Hepatocyte (in vitro differentiated cells): Measurements from ENCODE around the gene OR10H2. TPM values are rescaled to one million over a fixed set of nuclear protein-coding genes. Genes with fewer than 3 reads are reported as not detected.
"Not testable (repeated sequence)": the region's sequence is repeated elsewhere in the genome, so short reads cannot be mapped to it uniquely, and the experiment has no call there.

Experiments used
- DNase-seq: peaks from one replicate; pipeline ENCODE4 v3.0.0-alpha.2; 2016; ENCODE audit warnings: low spot score
- H2AFZ ChIP-seq: fragments of 200-600 bp; sonication (generic); 2 replicates; pipeline ENCODE4 v1.6.0; 2016; ENCODE audit warnings: antibody characterized with exemption, mild to moderate bottlenecking
- H3K27ac ChIP-seq: fragments of 200-600 bp; sonication (generic); 2 replicates; pipeline ENCODE4 v1.5.1; 2016; ENCODE audit warnings: mild to moderate bottlenecking
- H3K27me3 ChIP-seq: fragments of 200-600 bp; sonication (generic); 2 replicates; pipeline ENCODE4 v1.6.1; 2016
- H3K36me3 ChIP-seq: fragments of 200-600 bp; sonication (generic); replicated peaks from 2 replicates; pipeline ENCODE4 v1.5.1; 2016; ENCODE audit warnings: low read depth; ENCODE audit not compliant: insufficient read depth
- H3K4me1 ChIP-seq: fragments of 200-600 bp; sonication (generic); 2 replicates; pipeline ENCODE4 v1.5.1; 2016; ENCODE audit warnings: mild to moderate bottlenecking, moderate library complexity; ENCODE audit not compliant: insufficient read depth
- H3K4me2 ChIP-seq: fragments of 200-600 bp; sonication (generic); 2 replicates; pipeline ENCODE4 v1.6.0; 2016
- H3K4me3 ChIP-seq: fragments of 200-600 bp; sonication (generic); 2 replicates; pipeline ENCODE4 v1.5.1; 2016; ENCODE audit warnings: mild to moderate bottlenecking
- H3K79me2 ChIP-seq: fragments of 200-600 bp; sonication (generic); 2 replicates; pipeline ENCODE4 v1.6.0; 2017; ENCODE audit warnings: mild to moderate bottlenecking
- H3K9me2 ChIP-seq: fragments of 200-600 bp; sonication (generic); replicated peaks from 2 replicates; pipeline ENCODE4 v1.6.0; 2017; ENCODE audit warnings: mild to moderate bottlenecking; ENCODE audit not compliant: insufficient read depth
- H3K9me3 ChIP-seq: fragments of 200-600 bp; sonication (generic); 2 replicates; pipeline ENCODE4 v1.5.1; 2016; ENCODE audit warnings: low read depth, mild to moderate bottlenecking
- H4K20me1 ChIP-seq: fragments of 200-600 bp; sonication (generic); 2 replicates; pipeline ENCODE4 v1.6.0; 2016; ENCODE audit warnings: mild to moderate bottlenecking; ENCODE audit not compliant: insufficient read depth, poor library complexity, severe bottlenecking
- EZH2 ChIP-seq: fragments of 200-600 bp; sonication (generic); IDR thresholded peaks from 2 replicates; pipeline ENCODE4 v1.6.1; 2016; ENCODE audit warnings: antibody characterized with exemption, mild to moderate bottlenecking, borderline replicate concordance
- EZH2phosphoT487 ChIP-seq: fragments of 200-600 bp; sonication (generic); IDR thresholded peaks from one replicate; pipeline ENCODE4 v1.6.1; 2018; ENCODE audit warnings: antibody characterized with exemption, mild to moderate bottlenecking, low read depth, moderate library complexity; ENCODE audit not compliant: unreplicated experiment, severe bottlenecking
- WGBS: methylation state at CpG from one replicate; pipeline ENCODE4 v1.1.6; 2016; ENCODE audit warnings: low lambda C conversion rate; ENCODE audit errors: missing lambda C conversion rate; 5-methylcytosine and 5-hydroxymethylcytosine counted together
- polyA plus RNA-seq: library from polyadenylated mRNA; unstranded; fragments of >200 nt; fragmentation: Nextera tagmentation; extraction: Ambion mirVana; gene quantifications from 2 replicates; pipeline ENCODE4 v1.2.1, GENCODE V29; 2016
- total RNA-seq: library from RNA; depleted of rRNA; stranded (reverse); fragments of >200 nt; gene quantifications from 2 replicates; pipeline ENCODE4 v1.2.3, GENCODE V29; 2014
- TF ChIP-seq, protein P1 (sequence below): fragments of 200-600 bp; sonication (generic); IDR thresholded peaks from 2 replicates; pipeline ENCODE4 v1.5.1; 2016; ENCODE audit warnings: antibody characterized with exemption, mild to moderate bottlenecking; ENCODE audit not compliant: poor library complexity

The OR10H2 gene, protein sequence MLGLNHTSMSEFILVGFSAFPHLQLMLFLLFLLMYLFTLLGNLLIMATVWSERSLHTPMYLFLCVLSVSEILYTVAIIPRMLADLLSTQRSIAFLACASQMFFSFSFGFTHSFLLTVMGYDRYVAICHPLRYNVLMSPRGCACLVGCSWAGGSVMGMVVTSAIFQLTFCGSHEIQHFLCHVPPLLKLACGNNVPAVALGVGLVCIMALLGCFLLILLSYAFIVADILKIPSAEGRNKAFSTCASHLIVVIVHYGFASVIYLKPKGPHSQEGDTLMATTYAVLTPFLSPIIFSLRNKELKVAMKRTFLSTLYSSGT
- not detected in 2 replicates for total RNA-seq
- polyA plus RNA-seq = not detected in 2 replicates

DNA sequence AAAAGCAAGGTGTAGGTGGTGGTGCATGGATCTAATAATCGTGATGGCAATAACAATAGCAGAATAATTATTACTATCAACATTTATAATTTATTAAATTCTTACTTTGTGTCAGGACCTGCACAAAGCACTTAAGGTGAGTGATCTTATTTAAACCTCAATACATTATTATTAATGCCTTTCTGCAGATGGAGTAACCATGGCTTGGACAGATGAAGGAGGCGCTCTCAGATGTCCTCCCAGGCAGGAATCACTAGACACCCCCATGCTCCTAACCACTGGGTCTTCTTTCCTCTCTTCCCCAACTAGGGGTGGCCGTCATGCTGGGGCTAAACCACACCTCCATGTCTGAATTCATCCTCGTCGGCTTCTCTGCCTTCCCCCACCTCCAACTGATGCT lies at the start of gene OR10H2:
OR10H2 (plus strand) TSS at position 301 of the 400 bp plus-strand sequence; CDS start at position 321, 20 bp downstream.
- H3K36me3 ChIP-seq = no peaks in the 10 kb centered on the region

DNA sequence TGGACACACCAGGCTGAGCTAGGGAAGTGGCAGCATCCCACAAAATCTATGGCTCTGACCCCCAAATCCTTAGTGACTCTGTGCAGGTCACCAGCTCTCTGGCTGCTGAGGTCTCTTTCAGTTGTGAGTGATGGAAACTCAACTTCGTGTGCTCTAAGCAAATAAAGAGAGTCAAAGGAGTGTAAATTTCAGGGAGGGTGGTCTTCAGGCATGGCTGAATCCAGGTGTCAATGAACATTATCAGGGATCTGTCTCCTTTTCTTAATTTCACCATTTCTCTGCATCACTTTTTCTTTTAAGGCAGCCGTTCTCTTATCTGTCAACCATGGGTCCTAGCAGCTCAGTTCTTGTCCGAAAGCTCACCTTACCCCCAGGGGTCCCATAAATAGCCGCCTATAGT lies 48.7 kb upstream of the OR10H2 start:
- H3K4me3 ChIP-seq = no peak overlapping the region
- 16% methylated on average over 4 of the region's 4 CpGs for WGBS
- TF ChIP-seq EZH2phosphoT487 (no peak), EZH2 (no peak)
- TF ChIP-seq, protein P1, sequence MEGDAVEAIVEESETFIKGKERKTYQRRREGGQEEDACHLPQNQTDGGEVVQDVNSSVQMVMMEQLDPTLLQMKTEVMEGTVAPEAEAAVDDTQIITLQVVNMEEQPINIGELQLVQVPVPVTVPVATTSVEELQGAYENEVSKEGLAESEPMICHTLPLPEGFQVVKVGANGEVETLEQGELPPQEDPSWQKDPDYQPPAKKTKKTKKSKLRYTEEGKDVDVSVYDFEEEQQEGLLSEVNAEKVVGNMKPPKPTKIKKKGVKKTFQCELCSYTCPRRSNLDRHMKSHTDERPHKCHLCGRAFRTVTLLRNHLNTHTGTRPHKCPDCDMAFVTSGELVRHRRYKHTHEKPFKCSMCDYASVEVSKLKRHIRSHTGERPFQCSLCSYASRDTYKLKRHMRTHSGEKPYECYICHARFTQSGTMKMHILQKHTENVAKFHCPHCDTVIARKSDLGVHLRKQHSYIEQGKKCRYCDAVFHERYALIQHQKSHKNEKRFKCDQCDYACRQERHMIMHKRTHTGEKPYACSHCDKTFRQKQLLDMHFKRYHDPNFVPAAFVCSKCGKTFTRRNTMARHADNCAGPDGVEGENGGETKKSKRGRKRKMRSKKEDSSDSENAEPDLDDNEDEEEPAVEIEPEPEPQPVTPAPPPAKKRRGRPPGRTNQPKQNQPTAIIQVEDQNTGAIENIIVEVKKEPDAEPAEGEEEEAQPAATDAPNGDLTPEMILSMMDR = no peak
- no peak overlapping the region for H2AFZ ChIP-seq
- H3K9me3 ChIP-seq = no peaks in the 10 kb centered on the region
- H3K4me2 ChIP-seq = no peak overlapping the region
- H3K9me2 ChIP-seq = no peaks in the 10 kb centered on the region
- no peaks in the 10 kb centered on the region for H3K27me3 ChIP-seq
- no peaks in the 10 kb centered on the region for H3K4me1 ChIP-seq
- no peaks in the 10 kb centered on the region for H4K20me1 ChIP-seq
- DNase-seq = no peak
- H3K36me3 ChIP-seq = no peaks in the 10 kb centered on the region
- H3K27ac ChIP-seq = no peak overlapping the region
- no peaks in the 10 kb centered on the region for H3K79me2 ChIP-seq

More for the DNA sequence above, at the start of gene OR10H2:
- no peak within 1 kb of the TSS for H3K4me3 ChIP-seq
- WGBS = 80% methylated on average over 5 of the region's 5 CpGs
- no peaks in the 10 kb centered on the region for H3K79me2 ChIP-seq
- no peaks in the 10 kb centered on the region for H3K9me2 ChIP-seq
- H3K27me3 ChIP-seq = no peaks in the 10 kb centered on the region
- H3K4me2 ChIP-seq = no peak within 1 kb of the TSS
- no peak within 1 kb of the TSS for H2AFZ ChIP-seq
- no peak for TF ChIP-seq EZH2
- TF ChIP-seq, protein P1 = no peak
- TF ChIP-seq EZH2phosphoT487 = no peak
- no peaks in the 10 kb centered on the region for H3K9me3 ChIP-seq
- DNase-seq = no peak
- H4K20me1 ChIP-seq = no peaks in the 10 kb centered on the region
- H3K4me1 ChIP-seq = no peaks in the 10 kb centered on the region
- H3K27ac ChIP-seq = no peak within 1 kb of the TSS

DNA sequence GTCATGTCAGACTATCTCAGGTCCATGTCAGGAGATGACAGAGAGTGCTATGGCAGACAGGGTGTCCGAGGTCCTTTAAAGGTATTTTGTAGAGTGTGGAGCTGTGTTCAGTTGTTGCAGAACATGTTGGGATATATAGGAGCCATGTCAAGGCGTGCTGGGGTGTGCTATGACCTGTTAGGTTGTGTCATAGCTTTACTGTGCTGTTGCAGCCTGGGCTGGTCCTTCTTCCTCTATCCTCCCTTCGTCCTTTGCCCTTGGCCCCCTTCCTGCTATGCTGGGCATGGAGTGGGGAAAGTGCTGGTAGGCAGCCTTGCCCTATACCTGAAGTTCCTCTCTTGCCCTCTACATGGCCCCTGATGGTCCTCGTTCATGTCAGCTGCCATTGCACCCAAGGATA lies 48.0 kb upstream of the OR10H2 start:
- H4K20me1 ChIP-seq, H3K27ac ChIP-seq, H3K4me1 ChIP-seq, H3K79me2 ChIP-seq, DNase-seq, H3K9me2 ChIP-seq, H3K4me3 ChIP-seq, H3K36me3 ChIP-seq, H3K9me3 ChIP-seq, H3K27me3 ChIP-seq, H2AFZ ChIP-seq, H3K4me2 ChIP-seq: not testable (repeated sequence)
- 54% methylated on average over 4 of the region's 4 CpGs for WGBS

DNA sequence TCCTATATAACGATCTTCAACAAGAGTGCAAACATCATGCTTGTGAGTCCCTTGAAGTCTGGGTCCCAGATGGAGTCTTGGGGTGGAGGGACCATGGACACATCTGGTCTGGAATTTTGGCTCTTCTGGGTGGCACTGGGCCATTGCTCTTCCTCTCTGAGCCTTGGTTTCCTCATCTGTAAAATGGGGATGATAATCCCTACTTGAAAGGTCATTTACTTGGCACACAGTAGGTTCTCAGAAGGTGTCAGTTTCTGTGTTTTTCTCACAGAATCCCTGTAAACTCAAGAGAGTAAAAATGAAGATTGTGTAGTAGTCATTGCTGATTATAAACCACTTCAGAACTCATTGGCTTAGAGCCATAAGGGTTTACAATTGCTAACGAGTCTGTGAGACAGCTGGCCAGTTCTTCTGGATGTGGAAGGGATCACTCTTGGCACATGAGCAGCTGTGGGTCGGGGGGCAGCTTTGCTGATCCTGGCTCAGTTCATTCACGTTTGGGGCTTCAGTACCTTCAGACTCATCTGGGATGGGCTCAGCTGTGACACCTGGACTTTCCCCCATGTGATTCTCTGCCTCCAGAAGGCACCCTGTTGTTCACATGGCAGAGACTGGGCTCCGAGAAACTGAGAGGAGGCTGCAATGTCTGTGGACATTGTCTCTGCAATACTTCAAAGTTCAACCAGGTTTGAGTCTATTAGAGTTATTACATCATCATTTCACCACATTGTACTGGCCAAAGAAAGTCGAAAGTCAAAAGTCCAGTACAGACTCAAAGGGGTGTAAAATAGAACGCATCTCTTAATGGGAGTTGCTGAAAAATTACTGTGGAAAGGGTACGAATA lies 47.1 kb upstream of the OR10H2 start:
- H4K20me1 ChIP-seq = no peaks in the 10 kb centered on the region
- H2AFZ ChIP-seq = no peak overlapping the region
- no peaks in the 10 kb centered on the region for H3K27me3 ChIP-seq
- H3K9me2 ChIP-seq = no peaks in the 10 kb centered on the region
- no peak overlapping the region for H3K27ac ChIP-seq
- no peaks in the 10 kb centered on the region for H3K36me3 ChIP-seq
- WGBS = 39% methylated on average over 8 of the region's 8 CpGs
- no peak overlapping the region for H3K4me2 ChIP-seq
- no peaks in the 10 kb centered on the region for H3K9me3 ChIP-seq
- H3K4me1 ChIP-seq = no peaks in the 10 kb centered on the region
- DNase-seq = no peak
- H3K79me2 ChIP-seq = no peaks in the 10 kb centered on the region
- no peak for TF ChIP-seq EZH2
- no peak for TF ChIP-seq EZH2phosphoT487
- TF ChIP-seq, protein P1 = no peak
- H3K4me3 ChIP-seq = no peak overlapping the region
